Osteocyte (in vitro differentiated cells): ENCODE measurements around the gene RUNDC3A. TPM values are rescaled to one million over a fixed set of nuclear protein-coding genes. Genes with fewer than 3 reads are reported as not detected.
A peak's percentile ranks its signal among the peaks of the same experiment; 100 is the strongest.

Experiments used
- DNase-seq: peaks from one replicate; pipeline ENCODE4 v3.0.0; 2021; ENCODE audit warnings: mixed read lengths; ENCODE audit not compliant: unreplicated experiment; ENCODE audit errors: extremely low spot score
- H3K27ac Mint-ChIP-seq: one replicate; pipeline ENCODE4 v1.8.0; 2021; ENCODE audit warnings: mild to moderate bottlenecking, mixed read lengths; ENCODE audit not compliant: unreplicated experiment
- H3K27me3 Mint-ChIP-seq: one replicate; pipeline ENCODE4 v1.8.0; 2021; ENCODE audit warnings: mixed read lengths; ENCODE audit not compliant: unreplicated experiment
- H3K36me3 Mint-ChIP-seq: one replicate; pipeline ENCODE4 v1.8.0; 2021; ENCODE audit warnings: mixed read lengths; ENCODE audit not compliant: unreplicated experiment
- H3K4me1 Mint-ChIP-seq: one replicate; pipeline ENCODE4 v1.8.0; 2021; ENCODE audit warnings: mixed read lengths; ENCODE audit not compliant: unreplicated experiment
- H3K4me3 Mint-ChIP-seq: one replicate; pipeline ENCODE4 v1.8.0; 2021; ENCODE audit warnings: mild to moderate bottlenecking, moderate library complexity, mixed read lengths; ENCODE audit not compliant: unreplicated experiment
- H3K9me3 Mint-ChIP-seq: one replicate; pipeline ENCODE4 v1.8.0; 2021; ENCODE audit warnings: mixed read lengths; ENCODE audit not compliant: unreplicated experiment
- total RNA-seq: library from RNA; stranded (reverse); gene quantifications from 2 replicates; pipeline ENCODE4 v1.2.1, GENCODE V29; 2021
- TF ChIP-seq, protein P1 (sequence below): fragments of 200-600 bp; sonication (generic); IDR thresholded peaks from 2 replicates; pipeline ENCODE4 v1.5.0; 2021; ENCODE audit warnings: antibody characterized with exemption, mild to moderate bottlenecking, moderate library complexity

RUNDC3A gene
- total RNA-seq, 1 donor from 2014 or later = 0.38 TPM

GRCh38 chr17:44331249-44331760, 22.9 kb downstream of the RUNDC3A start:
- DNase-seq = no peak
- Mint-ChIP-seq H3K4me3 (no peak overlapping the region), H3K27ac (no peak overlapping the region), H3K36me3 (no peaks in the 10 kb centered on the region), H3K9me3 (no peaks in the 10 kb centered on the region), H3K27me3 (peaks cover 4% of the 10 kb centered on the region), H3K4me1 (peaks cover 10% of the 10 kb centered on the region)
- TF ChIP-seq, protein P1, sequence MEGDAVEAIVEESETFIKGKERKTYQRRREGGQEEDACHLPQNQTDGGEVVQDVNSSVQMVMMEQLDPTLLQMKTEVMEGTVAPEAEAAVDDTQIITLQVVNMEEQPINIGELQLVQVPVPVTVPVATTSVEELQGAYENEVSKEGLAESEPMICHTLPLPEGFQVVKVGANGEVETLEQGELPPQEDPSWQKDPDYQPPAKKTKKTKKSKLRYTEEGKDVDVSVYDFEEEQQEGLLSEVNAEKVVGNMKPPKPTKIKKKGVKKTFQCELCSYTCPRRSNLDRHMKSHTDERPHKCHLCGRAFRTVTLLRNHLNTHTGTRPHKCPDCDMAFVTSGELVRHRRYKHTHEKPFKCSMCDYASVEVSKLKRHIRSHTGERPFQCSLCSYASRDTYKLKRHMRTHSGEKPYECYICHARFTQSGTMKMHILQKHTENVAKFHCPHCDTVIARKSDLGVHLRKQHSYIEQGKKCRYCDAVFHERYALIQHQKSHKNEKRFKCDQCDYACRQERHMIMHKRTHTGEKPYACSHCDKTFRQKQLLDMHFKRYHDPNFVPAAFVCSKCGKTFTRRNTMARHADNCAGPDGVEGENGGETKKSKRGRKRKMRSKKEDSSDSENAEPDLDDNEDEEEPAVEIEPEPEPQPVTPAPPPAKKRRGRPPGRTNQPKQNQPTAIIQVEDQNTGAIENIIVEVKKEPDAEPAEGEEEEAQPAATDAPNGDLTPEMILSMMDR = peak; percentile 80

GRCh38 chr17:44333371-44333770, 25.0 kb downstream of the RUNDC3A start:
- no peaks in the 10 kb centered on the region for H3K36me3 Mint-ChIP-seq
- DNase-seq = no peak
- H3K27ac Mint-ChIP-seq = no peak overlapping the region
- H3K4me3 Mint-ChIP-seq = no peak overlapping the region
- peaks cover 3% of the 10 kb centered on the region for H3K4me1 Mint-ChIP-seq
- TF ChIP-seq, protein P1 = no peak
- no peaks in the 10 kb centered on the region for H3K9me3 Mint-ChIP-seq
- peaks cover 12% of the 10 kb centered on the region for H3K27me3 Mint-ChIP-seq

DNA sequence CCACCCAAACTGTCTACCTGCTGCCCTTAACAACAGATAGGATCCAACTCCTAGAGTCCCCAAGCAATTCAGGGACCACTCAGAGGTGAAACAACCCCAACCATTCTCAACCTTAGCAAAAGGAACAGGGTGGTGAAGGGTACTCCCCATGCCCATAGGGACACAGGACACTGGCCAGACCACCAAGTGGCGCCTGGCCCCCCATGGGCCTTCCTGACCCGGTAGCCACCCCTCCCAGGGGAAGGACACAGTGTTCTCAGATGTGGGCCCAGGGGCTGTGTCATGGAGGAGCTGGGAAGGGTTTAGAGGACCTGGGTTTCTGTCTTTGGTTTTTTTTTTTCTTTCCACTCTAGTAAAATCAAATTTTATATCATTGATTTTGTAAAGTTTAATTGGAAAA, 25.9 kb downstream of the RUNDC3A start:
- DNase-seq = no peak
- peaks cover 3% of the 10 kb centered on the region for H3K4me1 Mint-ChIP-seq
- TF ChIP-seq, protein P1 = no peak
- no peak overlapping the region for H3K4me3 Mint-ChIP-seq
- no peaks in the 10 kb centered on the region for H3K36me3 Mint-ChIP-seq
- H3K9me3 Mint-ChIP-seq = no peaks in the 10 kb centered on the region
- no peak overlapping the region for H3K27ac Mint-ChIP-seq
- peaks cover 15% of the 10 kb centered on the region for H3K27me3 Mint-ChIP-seq

DNA sequence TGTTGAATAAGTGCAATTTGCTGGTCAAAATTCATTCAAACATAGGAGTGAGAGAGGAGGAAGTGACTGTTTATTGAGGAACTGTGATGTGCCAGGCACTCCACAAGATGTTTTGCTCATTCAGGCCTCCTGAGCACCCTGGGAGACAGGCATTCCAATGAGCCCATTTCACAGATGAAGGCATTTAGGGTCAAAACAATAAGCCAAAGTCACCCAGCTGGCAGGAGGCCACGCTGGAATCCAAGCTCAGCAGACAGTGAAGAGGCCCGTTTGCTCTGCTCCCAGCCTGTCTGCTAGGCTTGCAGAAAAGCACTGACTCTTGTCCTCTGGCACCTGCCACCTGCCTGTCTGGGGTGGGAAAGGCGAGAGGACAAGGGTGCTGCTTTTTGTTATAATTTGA, 26.3 kb downstream of the RUNDC3A start:
- TF ChIP-seq, protein P1 = no peak
- no peak overlapping the region for H3K4me3 Mint-ChIP-seq
- no peak for DNase-seq
- peaks cover 3% of the 10 kb centered on the region for H3K4me1 Mint-ChIP-seq
- no peaks in the 10 kb centered on the region for H3K36me3 Mint-ChIP-seq
- no peak overlapping the region for H3K27ac Mint-ChIP-seq
- no peaks in the 10 kb centered on the region for H3K9me3 Mint-ChIP-seq
- H3K27me3 Mint-ChIP-seq = peaks cover 15% of the 10 kb centered on the region

DNA sequence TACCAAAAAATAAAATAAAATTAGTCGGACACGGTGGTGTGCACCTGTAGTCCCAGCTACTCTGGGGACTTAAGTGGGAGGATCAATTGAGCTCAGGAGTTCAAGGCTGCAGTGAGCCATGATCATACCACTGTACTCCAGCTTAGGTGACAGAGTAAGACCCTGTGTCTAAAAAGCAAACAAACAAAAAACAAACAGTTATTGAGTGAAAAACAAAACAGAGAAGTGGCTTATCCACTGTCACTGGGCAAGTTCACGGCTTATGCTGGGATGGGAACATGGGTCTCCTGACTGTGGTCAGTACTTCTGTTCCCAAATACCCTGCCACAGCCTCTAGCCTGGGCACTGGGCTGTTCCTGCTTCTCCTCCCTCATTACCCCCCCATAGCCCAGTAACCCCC, 27.2 kb downstream of the RUNDC3A start:
- Mint-ChIP-seq H3K9me3 (no peaks in the 10 kb centered on the region), H3K27ac (no peak overlapping the region), H3K27me3 (peaks cover 15% of the 10 kb centered on the region), H3K4me3 (no peak overlapping the region), H3K36me3 (no peaks in the 10 kb centered on the region), H3K4me1 (peaks cover 3% of the 10 kb centered on the region)
- TF ChIP-seq, protein P1 = no peak
- DNase-seq = no peak
